Stimulated activated CD8-positive, alpha-beta memory T cell treated with anti-CD3 and anti-CD28 coated beads, Interleukin-7, amount 100 ng/mL, for 4 hours (primary cell): ENCODE results near the gene RAB18.
"Not testable (repeated sequence)": the region's sequence is repeated elsewhere in the genome, so short reads cannot be mapped to it uniquely, and the experiment has no call there.

Experiments used
- DNase-seq, 2 donors: peaks; one replicate each; pipeline ENCODE4 v3.0.0-alpha.2; 2020; ENCODE audit warnings: low read depth in 2 of 2

Gene RAB18

GRCh38 chr10:27504808-27505460 lies 830 bp downstream of the RAB18 start:
- DNase-seq, result no peak

- DNase-seq, result not testable (repeated sequence)
Measured at GRCh38 chr10:27505537-27505936, 1.4 kb downstream of the RAB18 start.

GRCh38 chr10:27506280-27506679 lies 2.2 kb downstream of the RAB18 start:
- no peak for DNase-seq

- no peak for DNase-seq
Measured at GRCh38 chr10:27512548-27512947, 8.4 kb downstream of the RAB18 start.

- DNase-seq, result no peak
Measured at GRCh38 chr10:27513451-27514191, 9.5 kb downstream of the RAB18 start.

- DNase-seq, result no peak
Measured at GRCh38 chr10:27514243-27514642, 10.1 kb downstream of the RAB18 start.

GRCh38 chr10:27518261-27518660 lies 14.2 kb downstream of the RAB18 start:
- no peak for DNase-seq

GRCh38 chr10:27525819-27526218 lies 21.7 kb downstream of the RAB18 start:
- no peak for DNase-seq

GRCh38 chr10:27526242-27526641 lies 22.1 kb downstream of the RAB18 start:
- no peak for DNase-seq

GRCh38 chr10:27527666-27528295 lies 23.7 kb downstream of the RAB18 start:
- no peak for DNase-seq

GRCh38 chr10:27529010-27529783 lies 25.1 kb downstream of the RAB18 start:
- no peak for DNase-seq

- DNase-seq, result no peak
Measured at GRCh38 chr10:27530477-27530876, 26.4 kb downstream of the RAB18 start.

GRCh38 chr10:27531336-27531847 lies 27.3 kb downstream of the RAB18 start:
- no peak for DNase-seq

- DNase-seq, result no peak
Measured at GRCh38 chr10:27534161-27534700, 30.1 kb downstream of the RAB18 start.

- no peak for DNase-seq
Measured at GRCh38 chr10:27535317-27535716, 31.2 kb downstream of the RAB18 start.

- no peak for DNase-seq
Measured at GRCh38 chr10:27536437-27536836, 32.3 kb downstream of the RAB18 start.

GRCh38 chr10:27537166-27537565 lies 33.1 kb downstream of the RAB18 start:
- DNase-seq, result no peak

GRCh38 chr10:27537787-27538186 lies 33.7 kb downstream of the RAB18 start:
- DNase-seq, result no peak

GRCh38 chr10:27540672-27541071 lies 36.6 kb downstream of the RAB18 start:
- DNase-seq, result no peak

GRCh38 chr10:27541796-27542729 lies 38.0 kb downstream of the RAB18 start:
- DNase-seq, result no peak

- DNase-seq, result no peak
Measured at GRCh38 chr10:27542812-27543211, 38.7 kb downstream of the RAB18 start.
